Lower leg skin (tissue), 4 donors: ENCODE data around the gene PPFIBP2. TPM values are rescaled to one million over a fixed set of nuclear protein-coding genes. Genes with fewer than 3 reads are reported as not detected.

Experiments
- DNase-seq, 2 donors: peaks; one replicate each; pipeline ENCODE4 v3.0.0-alpha.2; 2019; ENCODE audit warnings: low spot score in 2 of 2
- H3K4me3 ChIP-seq: fragments of 200-600 bp; sonication (generic); 2 replicates; pipeline ENCODE4 v1.5.1; 2017; ENCODE audit warnings: mild to moderate bottlenecking, low read depth; ENCODE audit not compliant: poor library complexity, severe bottlenecking
- CTCF ChIP-seq, 3 donors: fragments of 450-650 bp; IDR thresholded peaks; one replicate each; pipeline ENCODE4 v1.5.1; 2016; ENCODE audit warnings: antibody characterized with exemption in 3 of 3, mild to moderate bottlenecking in 3 of 3, moderate library complexity in 2 of 3
- POLR2A ChIP-seq, 2 donors: fragments of 450-650 bp; IDR thresholded peaks; one replicate each; pipeline ENCODE4 v1.6.1; 2016 to 2017; ENCODE audit warnings: antibody characterized with exemption in 2 of 2, mild to moderate bottlenecking in 1 of 2, moderate library complexity in 1 of 2
- WGBS, 2 donors: methylation state at CpG; one replicate each; pipeline ENCODE4 v1.1.5; 2018; 5-methylcytosine and 5-hydroxymethylcytosine counted together
- intact Hi-C: fragments of 100-400 bp; cut with DNase I; formaldehyde crosslinking; loops from one replicate; pipeline ENCODE4 v1.15.0; 2023; ENCODE audit warnings: low total_unique reads
- total RNA-seq, 4 donors: library from RNA; depleted of rRNA; stranded (reverse); fragments of >200 nt; gene quantifications; one replicate each; pipeline ENCODE4 v1.1.0, GENCODE V29; 2016

The PPFIBP2 gene
- total RNA-seq, 4 donors from 2014 or later, result 56.6 to 87.1 (median 69.5) TPM

GRCh38 chr11:7675631-7676030 lies 161.8 kb downstream of the PPFIBP2 start:
- DNase-seq, result no peak
- no peak for TF ChIP-seq CTCF (IDR thresholded peaks at IDR 0.05)
- TF ChIP-seq POLR2A (IDR thresholded peaks at IDR 0.05), result no peak
- WGBS, 2 donors, result 92 to 96% methylated on average over 3 of the region's 3 CpGs
- H3K4me3 ChIP-seq, result no peak overlapping the region
- intact Hi-C loops, result no loop called here

GRCh38 chr11:7677071-7677470 lies 163.3 kb downstream of the PPFIBP2 start:
- TF ChIP-seq CTCF (IDR thresholded peaks at IDR 0.05) (no peak), POLR2A (IDR thresholded peaks at IDR 0.05) (no peak)
- intact Hi-C loops, result no loop called here
- DNase-seq, result no peak
- no peak overlapping the region for H3K4me3 ChIP-seq
- 45 to 47% methylated on average over 5 of the region's 5 CpGs for WGBS, 2 donors

DNA sequence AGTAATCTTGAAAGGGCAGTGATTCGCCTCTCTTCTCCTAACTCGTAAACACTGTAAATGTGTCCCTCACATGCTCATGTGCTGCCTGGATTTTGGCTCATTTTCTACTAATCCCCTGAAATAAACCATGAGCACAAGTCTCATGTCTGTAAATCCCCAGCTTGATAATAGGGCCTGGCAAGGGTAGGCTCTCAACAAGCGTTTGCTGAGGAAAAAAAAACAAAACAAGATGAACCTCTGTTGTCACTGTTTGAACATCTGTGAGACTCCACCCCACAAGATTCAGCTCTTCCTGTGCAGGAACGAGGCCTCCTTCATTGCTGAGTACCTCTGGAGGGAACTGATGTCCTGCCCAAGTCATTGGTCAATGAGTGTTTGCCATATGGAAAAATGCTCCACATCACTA lies 164.0 kb downstream of the PPFIBP2 start:
- TF ChIP-seq CTCF (IDR thresholded peaks at IDR 0.05), result no peak
- intact Hi-C loops, result no loop called here
- 28 to 39% methylated on average over 4 of the region's 4 CpGs for WGBS, 2 donors
- no peak for DNase-seq
- H3K4me3 ChIP-seq, result no peak overlapping the region

GRCh38 chr11:7683571-7683970 lies 169.8 kb downstream of the PPFIBP2 start:
- H3K4me3 ChIP-seq, result no peak overlapping the region
- intact Hi-C loops, result no loop called here
- DNase-seq, result no peak
- no peak for TF ChIP-seq CTCF (IDR thresholded peaks at IDR 0.05)
- no peak for TF ChIP-seq POLR2A (IDR thresholded peaks at IDR 0.05)
- 94 to 100% methylated on average over 2 of the region's 2 CpGs for WGBS, 2 donors

DNA sequence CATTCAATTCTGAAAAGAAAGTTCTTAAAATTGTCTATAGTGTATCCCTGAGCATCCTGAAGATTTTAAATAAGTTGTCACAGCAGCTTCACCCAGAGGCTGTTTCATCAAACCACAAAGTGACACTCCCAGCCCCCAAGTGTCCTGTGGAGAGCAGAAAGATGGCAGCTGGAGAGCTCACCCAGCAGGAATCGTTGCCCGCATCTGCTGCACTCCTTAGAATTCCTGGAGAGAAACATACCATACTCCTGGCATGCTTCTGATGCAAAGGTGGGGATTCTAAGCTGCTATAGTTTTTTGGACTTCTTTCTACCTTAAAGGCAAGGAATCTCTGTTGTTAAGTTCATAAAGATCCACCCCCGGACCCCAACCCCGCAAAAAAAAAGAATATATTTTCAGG lies 173.0 kb downstream of the PPFIBP2 start:
- TF ChIP-seq POLR2A (IDR thresholded peaks at IDR 0.05) (no peak), CTCF (IDR thresholded peaks at IDR 0.05) (no peak)
- no peak overlapping the region for H3K4me3 ChIP-seq
- no peak for DNase-seq
- WGBS, 2 donors, result 81 to 89% methylated on average over 4 of the region's 4 CpGs
- intact Hi-C loops, result no loop called here

- H3K4me3 ChIP-seq, result no peak overlapping the region
- WGBS, 2 donors, result 85 to 90% methylated on average over 1 of the region's 1 CpG
- intact Hi-C loops, result no loop called here
- no peak for DNase-seq
- TF ChIP-seq POLR2A (IDR thresholded peaks at IDR 0.05), result no peak
- TF ChIP-seq CTCF (IDR thresholded peaks at IDR 0.05), result no peak
Observed at GRCh38 chr11:7687386-7687785, 173.6 kb downstream of the PPFIBP2 start.
